A673 (cell line): ENCODE results near the gene ZBTB38.

ENCODE experiments used
- CTCF ChIP-seq: fragments of 300-800, 200-600 bp; sonication (generic); conservative IDR thresholded peaks from 2 replicates; pipeline ENCODE4 v1.5.1; 2017; ENCODE audit warnings: low read depth, mild to moderate bottlenecking, antibody characterized with exemption, low read length, moderate library complexity, mixed read lengths
- EZH2 ChIP-seq: fragments of 200-600 bp; sonication (generic); IDR thresholded peaks from 2 replicates; pipeline ENCODE4 v1.6.1; 2017; ENCODE audit warnings: borderline replicate concordance, low read depth, mild to moderate bottlenecking, mixed read lengths, antibody characterized with exemption, low read length; ENCODE audit not compliant: poor library complexity, severe bottlenecking

- no peak for TF ChIP-seq CTCF
- TF ChIP-seq EZH2: no peak
Measured at GRCh38 chr3:141341536-141341935, 26.8 kb upstream of the ZBTB38 start.
